Endothelial cell (in vitro differentiated cells): ENCODE data around the gene THSD7A. TPM values are rescaled to one million over a fixed set of nuclear protein-coding genes. Genes with fewer than 3 reads are reported as not detected.

Experiments
- DNase-seq: peaks from one replicate; pipeline ENCODE4 v3.0.0; 2021; ENCODE audit warnings: low spot score
- H3K27ac Mint-ChIP-seq: one replicate; pipeline ENCODE4 v1.8.0; 2021; ENCODE audit warnings: mixed read lengths, inconsistent platforms; ENCODE audit not compliant: unreplicated experiment
- H3K27me3 Mint-ChIP-seq: one replicate; pipeline ENCODE4 v1.8.0; 2021; ENCODE audit warnings: mild to moderate bottlenecking, moderate library complexity, mixed read lengths, inconsistent platforms; ENCODE audit not compliant: unreplicated experiment
- H3K36me3 Mint-ChIP-seq: one replicate; pipeline ENCODE4 v1.8.0; 2021; ENCODE audit warnings: mild to moderate bottlenecking, low read depth, mixed read lengths, inconsistent platforms; ENCODE audit not compliant: unreplicated experiment
- H3K4me1 Mint-ChIP-seq: one replicate; pipeline ENCODE4 v1.8.0; 2021; ENCODE audit warnings: mild to moderate bottlenecking, mixed read lengths, inconsistent platforms; ENCODE audit not compliant: unreplicated experiment
- H3K4me3 Mint-ChIP-seq: one replicate; pipeline ENCODE4 v1.8.0; 2021; ENCODE audit warnings: mild to moderate bottlenecking, mixed read lengths, inconsistent platforms; ENCODE audit not compliant: unreplicated experiment
- H3K9me3 Mint-ChIP-seq: one replicate; pipeline ENCODE4 v1.8.0; 2021; ENCODE audit warnings: mixed read lengths, inconsistent platforms; ENCODE audit not compliant: unreplicated experiment
- CTCF ChIP-seq: fragments of 200-600 bp; sonication (generic); IDR thresholded peaks from one replicate; pipeline ENCODE4 v1.5.0; 2021; ENCODE audit warnings: antibody characterized with exemption; ENCODE audit not compliant: unreplicated experiment
- total RNA-seq: library from RNA; stranded (reverse); fragmentation: NEBNext Ultra II Directional; extraction: Animal tissue kit (Norgen Biotek cat#: 25700); gene quantifications from one replicate; pipeline ENCODE4 v1.2.1, GENCODE V29; 2021; ENCODE audit not compliant: unreplicated experiment

Gene THSD7A
- total RNA-seq, 1 donor from 2014 or later, result 28.7 TPM

GRCh38 chr7:11570205-11570604, 261.8 kb downstream of the THSD7A start:
- no peaks in the 10 kb centered on the region for H3K9me3 Mint-ChIP-seq
- no peak overlapping the region for H3K27ac Mint-ChIP-seq
- peaks cover 1% of the 10 kb centered on the region for H3K27me3 Mint-ChIP-seq
- no peaks in the 10 kb centered on the region for H3K36me3 Mint-ChIP-seq
- no peak overlapping the region for H3K4me3 Mint-ChIP-seq
- peaks cover 5% of the 10 kb centered on the region for H3K4me1 Mint-ChIP-seq
- no peak for TF ChIP-seq CTCF
- no peak for DNase-seq

- Mint-ChIP-seq H3K4me3 (no peak overlapping the region), H3K4me1 (peaks cover 5% of the 10 kb centered on the region), H3K27me3 (peaks cover 1% of the 10 kb centered on the region), H3K36me3 (no peaks in the 10 kb centered on the region), H3K27ac (no peak overlapping the region), H3K9me3 (no peaks in the 10 kb centered on the region)
- DNase-seq, result no peak
- TF ChIP-seq CTCF, result no peak
Observed at GRCh38 chr7:11567571-11567970, 264.4 kb downstream of the THSD7A start.

GRCh38 chr7:11557627-11558026, 274.4 kb downstream of the THSD7A start:
- H3K27me3 Mint-ChIP-seq, result no peaks in the 10 kb centered on the region
- peaks cover 4% of the 10 kb centered on the region for H3K4me1 Mint-ChIP-seq
- no peaks in the 10 kb centered on the region for H3K9me3 Mint-ChIP-seq
- no peak overlapping the region for H3K27ac Mint-ChIP-seq
- no peak overlapping the region for H3K4me3 Mint-ChIP-seq
- peak; percentile 27 for TF ChIP-seq CTCF
- DNase-seq, result peak; percentile 13
- H3K36me3 Mint-ChIP-seq, result no peaks in the 10 kb centered on the region

- peaks cover 4% of the 10 kb centered on the region for H3K36me3 Mint-ChIP-seq
- no peak for TF ChIP-seq CTCF
- H3K4me1 Mint-ChIP-seq, result peaks cover 3% of the 10 kb centered on the region
- no peaks in the 10 kb centered on the region for H3K27me3 Mint-ChIP-seq
- no peaks in the 10 kb centered on the region for H3K9me3 Mint-ChIP-seq
- no peak for DNase-seq
- no peak overlapping the region for H3K27ac Mint-ChIP-seq
- no peak overlapping the region for H3K4me3 Mint-ChIP-seq
Observed at GRCh38 chr7:11552676-11553296, 279.2 kb downstream of the THSD7A start.

- no peaks in the 10 kb centered on the region for H3K4me1 Mint-ChIP-seq
- no peak for TF ChIP-seq CTCF
- H3K36me3 Mint-ChIP-seq, result peaks cover 4% of the 10 kb centered on the region
- no peak overlapping the region for H3K27ac Mint-ChIP-seq
- no peak overlapping the region for H3K4me3 Mint-ChIP-seq
- no peaks in the 10 kb centered on the region for H3K9me3 Mint-ChIP-seq
- DNase-seq, result no peak
- no peaks in the 10 kb centered on the region for H3K27me3 Mint-ChIP-seq
Observed at GRCh38 chr7:11551470-11551869, 280.5 kb downstream of the THSD7A start.
